ENCODE results near the gene RAD51B. TPM values are rescaled to one million over a fixed set of nuclear protein-coding genes. Genes with fewer than 3 reads are reported as not detected.
A peak's percentile ranks its signal among the peaks of the same experiment; 100 is the strongest.

The RAD51B gene
- polyA plus RNA-seq, 3 donors: 3.6 to 11.6 (median 9.4) TPM

DNA sequence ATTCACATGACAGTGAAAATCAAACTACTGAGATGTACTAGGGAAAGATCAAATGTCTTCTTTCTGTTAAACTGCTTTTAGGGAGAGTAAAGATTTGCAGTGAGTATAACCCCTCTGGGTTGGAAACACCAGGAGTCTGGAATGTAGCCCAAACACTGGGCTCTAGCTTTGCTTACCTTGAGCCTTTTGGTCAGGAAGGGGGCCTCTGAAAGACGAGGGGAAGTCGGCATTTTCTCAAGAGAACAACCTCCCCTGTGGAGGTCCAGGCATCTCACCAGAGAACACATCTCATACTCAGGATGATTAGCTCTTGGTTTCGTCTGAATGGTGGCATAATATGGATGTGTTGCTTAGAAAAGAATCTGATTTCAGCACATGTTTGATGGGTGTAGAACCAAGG, 804.2 kb downstream of the RAD51B start:
- intact Hi-C loops (cut with micrococcal nuclease): no loop called here
- peaks cover 10 to 19% of the 10 kb centered on the region in 2 donors for H3K36me3 Mint-ChIP-seq
- H3K36me3 ChIP-seq (replicated peaks in 1 of 2; ENCODE audit: control insufficient read depth in 1 of 2, insufficient read depth in 2 of 2, low read length in 2 of 2): no peaks in the 10 kb centered on the region
- no CpG with 5 or more reads among the region's 3 CpGs for WGBS (ENCODE audit: insufficient coverage)
- H3K4me3 ChIP-seq (replicated peaks in 1 of 3; ENCODE audit: low read depth in 2 of 3, low read length in 3 of 3): no peak overlapping the region
- H3K4me1 Mint-ChIP-seq: peaks cover 29% of the 10 kb centered on the region
- TF ChIP-seq, protein P1, sequence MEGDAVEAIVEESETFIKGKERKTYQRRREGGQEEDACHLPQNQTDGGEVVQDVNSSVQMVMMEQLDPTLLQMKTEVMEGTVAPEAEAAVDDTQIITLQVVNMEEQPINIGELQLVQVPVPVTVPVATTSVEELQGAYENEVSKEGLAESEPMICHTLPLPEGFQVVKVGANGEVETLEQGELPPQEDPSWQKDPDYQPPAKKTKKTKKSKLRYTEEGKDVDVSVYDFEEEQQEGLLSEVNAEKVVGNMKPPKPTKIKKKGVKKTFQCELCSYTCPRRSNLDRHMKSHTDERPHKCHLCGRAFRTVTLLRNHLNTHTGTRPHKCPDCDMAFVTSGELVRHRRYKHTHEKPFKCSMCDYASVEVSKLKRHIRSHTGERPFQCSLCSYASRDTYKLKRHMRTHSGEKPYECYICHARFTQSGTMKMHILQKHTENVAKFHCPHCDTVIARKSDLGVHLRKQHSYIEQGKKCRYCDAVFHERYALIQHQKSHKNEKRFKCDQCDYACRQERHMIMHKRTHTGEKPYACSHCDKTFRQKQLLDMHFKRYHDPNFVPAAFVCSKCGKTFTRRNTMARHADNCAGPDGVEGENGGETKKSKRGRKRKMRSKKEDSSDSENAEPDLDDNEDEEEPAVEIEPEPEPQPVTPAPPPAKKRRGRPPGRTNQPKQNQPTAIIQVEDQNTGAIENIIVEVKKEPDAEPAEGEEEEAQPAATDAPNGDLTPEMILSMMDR (IDR thresholded peaks at IDR 0.05): no peak
- H3K27ac ChIP-seq (ENCODE audit: low read depth in 1 of 2, low read length in 2 of 2): no peak overlapping the region
- H3K27me3 Mint-ChIP-seq (ENCODE audit: low read depth in 3 of 3): peaks cover 12 to 19% (median 14%) of the 10 kb centered on the region in 3 donors
- H4K20me1 ChIP-seq (ENCODE audit: insufficient read depth, low read length): no peaks in the 10 kb centered on the region
- no peak overlapping the region for H3K4me2 ChIP-seq (replicated peaks; ENCODE audit: extremely low read depth, low read length, poor library complexity, severe bottlenecking)
- no peak overlapping the region for H3K9ac ChIP-seq (ENCODE audit: insufficient read depth, low read length, poor library complexity, severe bottlenecking)
- H3K27me3 ChIP-seq (ENCODE audit: control insufficient read depth in 2 of 2, insufficient read depth in 2 of 2, low read length in 2 of 2): peaks cover 0 to 13% of the 10 kb centered on the region in 2 donors
- peak overlapping the region in 2 of 7 donors; percentile 32 to 70 for H3K27ac Mint-ChIP-seq
- peaks cover 5 to 21% (median 13%) of the 10 kb centered on the region in 7 donors for H3K9me3 Mint-ChIP-seq
- no peak overlapping the region for H3K4me3 Mint-ChIP-seq
- H2AFZ ChIP-seq (ENCODE audit: insufficient read depth, low read depth, low read length, poor library complexity, severe bottlenecking): peak overlapping the region; percentile 43
- no peak for DNase-seq
- H3K4me1 ChIP-seq (ENCODE audit: control insufficient read depth in 1 of 2, insufficient read depth in 2 of 2, low read length in 2 of 2): peaks cover 28% of the 10 kb centered on the region in 2 donors
- no peaks in the 10 kb centered on the region for H3K79me2 ChIP-seq (ENCODE audit: insufficient read depth, low read length)
- peaks cover 1 to 5% of the 10 kb centered on the region in 2 donors for H3K9me3 ChIP-seq (replicated peaks in 1 of 2; ENCODE audit: control insufficient read depth in 1 of 2, insufficient read depth in 1 of 2, low read length in 2 of 2)

DNA sequence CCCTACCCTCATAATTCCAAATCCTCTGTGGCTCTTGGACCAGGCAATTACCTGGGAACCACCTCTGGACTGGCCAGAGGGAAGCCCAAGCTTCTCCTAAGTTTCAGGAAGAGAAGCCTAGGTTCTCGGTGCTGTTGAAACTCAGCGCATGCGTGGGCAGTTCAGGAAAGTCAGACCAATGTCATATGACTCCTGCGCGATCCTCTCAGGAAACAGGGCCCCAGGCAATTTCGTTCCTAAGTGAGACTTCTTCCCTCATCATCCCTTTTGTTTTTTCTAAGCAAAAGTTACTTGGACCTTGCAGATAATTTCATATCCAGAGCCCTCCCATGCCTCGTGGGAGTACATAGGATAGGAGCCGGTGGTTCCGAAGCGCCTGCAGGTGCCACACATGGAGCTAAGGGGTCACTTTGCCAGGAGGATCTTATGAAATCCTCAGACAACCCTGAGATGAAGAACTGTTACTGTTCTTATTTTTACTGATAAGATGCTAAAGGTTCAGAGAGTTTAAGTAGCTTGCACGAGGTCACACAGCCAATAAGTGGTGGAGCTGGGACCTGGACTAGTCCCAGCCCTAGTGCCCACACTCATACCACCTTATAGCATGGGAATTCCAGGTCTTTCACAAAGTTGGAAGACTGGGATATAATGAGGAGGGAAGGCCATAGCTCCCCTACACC, 805.1 kb downstream of the RAD51B start:
- peaks cover 30 to 31% of the 10 kb centered on the region in 2 donors for H3K4me1 ChIP-seq (ENCODE audit: control insufficient read depth in 1 of 2, insufficient read depth in 2 of 2, low read length in 2 of 2)
- Mint-ChIP-seq H3K36me3 (peaks cover 10 to 22% of the 10 kb centered on the region in 2 donors), H3K27me3 (ENCODE audit: low read depth in 3 of 3) (peaks cover 14 to 26% (median 20%) of the 10 kb centered on the region in 3 donors), H3K4me1 (peaks cover 32% of the 10 kb centered on the region), H3K4me3 (peak overlapping the region in 1 of 2 donors; percentile 68), H3K9me3 (peaks cover 5 to 14% (median 11%) of the 10 kb centered on the region in 7 donors), H3K27ac (peak overlapping the region in 4 of 7 donors; percentile 32 to 73 (median 59))
- H3K4me3 ChIP-seq (replicated peaks in 1 of 3; ENCODE audit: low read depth in 2 of 3, low read length in 3 of 3): peak overlapping the region in 1 of 3 experiments; percentile 7
- H3K27ac ChIP-seq (ENCODE audit: low read depth in 1 of 2, low read length in 2 of 2): peak overlapping the region in 1 of 2 donors; percentile 33
- peaks cover 0 to 13% of the 10 kb centered on the region in 2 donors for H3K27me3 ChIP-seq (ENCODE audit: control insufficient read depth in 2 of 2, insufficient read depth in 2 of 2, low read length in 2 of 2)
- H3K79me2 ChIP-seq (ENCODE audit: insufficient read depth, low read length): no peaks in the 10 kb centered on the region
- H4K20me1 ChIP-seq (ENCODE audit: insufficient read depth, low read length): no peaks in the 10 kb centered on the region
- H3K4me2 ChIP-seq (replicated peaks; ENCODE audit: extremely low read depth, low read length, poor library complexity, severe bottlenecking): peak overlapping the region; percentile 2
- H3K9ac ChIP-seq (ENCODE audit: insufficient read depth, low read length, poor library complexity, severe bottlenecking): no peak overlapping the region
- H3K36me3 ChIP-seq (replicated peaks in 1 of 2; ENCODE audit: control insufficient read depth in 1 of 2, insufficient read depth in 2 of 2, low read length in 2 of 2): no peaks in the 10 kb centered on the region
- peak overlapping the region; percentile 43 for H2AFZ ChIP-seq (ENCODE audit: insufficient read depth, low read depth, low read length, poor library complexity, severe bottlenecking)
- TF ChIP-seq, protein P1 (IDR thresholded peaks at IDR 0.05): no peak
- WGBS (ENCODE audit: insufficient coverage): 0% methylated on average over 2 of the region's 11 CpGs
- no peaks in the 10 kb centered on the region for H3K9me3 ChIP-seq (replicated peaks in 1 of 2; ENCODE audit: control insufficient read depth in 1 of 2, insufficient read depth in 1 of 2, low read length in 2 of 2)
- peak; percentile 34 to 72 (median 69) for DNase-seq
- intact Hi-C loops (cut with micrococcal nuclease): no loop called here
